ENCODE measurements around the gene RAB11FIP4. TPM values are rescaled to one million over a fixed set of nuclear protein-coding genes. Genes with fewer than 3 reads are reported as not detected.
A peak's percentile ranks its signal among the peaks of the same experiment; 100 is the strongest.

The RAB11FIP4 gene
- total and polyA plus RNA-seq, 9 of the 15 experiments (the other 6 are each of a cell fraction or from before 2014, with no cell fraction given): 0.62 to 16.6 (median 8.9) TPM

DNA sequence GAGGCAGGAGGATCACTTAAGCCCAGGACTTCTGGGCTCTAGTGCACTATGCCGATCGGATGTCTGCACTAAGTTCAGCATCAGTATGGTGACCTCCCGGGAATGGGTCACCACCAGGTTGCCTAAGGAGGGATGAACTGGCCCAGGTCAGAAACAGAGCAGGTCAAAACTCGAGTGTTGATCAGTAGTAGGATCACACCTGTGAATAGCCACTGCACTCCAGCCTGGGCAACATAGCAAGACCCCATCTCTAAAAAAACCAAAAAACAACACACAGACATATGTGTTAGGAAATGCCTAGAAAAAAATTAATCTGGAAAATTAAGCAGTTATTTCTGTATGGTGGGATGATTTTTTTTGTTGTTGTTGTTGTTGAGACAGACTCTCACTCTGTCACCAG lies 127.0 kb downstream of the RAB11FIP4 start:
- Histone ChIP-seq H3K4me2 (ENCODE audit: insufficient read depth, low read length) (no peak overlapping the region), H4K20me1 (replicated peaks; ENCODE audit: control insufficient read depth, insufficient read depth, low read length) (peaks cover 3% of the 10 kb centered on the region), H3K9me1 (ENCODE audit: control insufficient read depth, insufficient read depth, low read length) (no peaks in the 10 kb centered on the region), H3K9ac (ENCODE audit: insufficient read depth in 1 of 2, low read depth in 2 of 2, low read length in 2 of 2) (no peak overlapping the region), H3K4me1 (replicated peaks in 1 of 2; ENCODE audit: control insufficient read depth in 2 of 2, insufficient read depth in 2 of 2, low read length in 2 of 2) (peaks cover 3 to 14% of the 10 kb centered on the region in 2 experiments; a peak in 2 of 5 replicates), H3K4me3 (no peak overlapping the region), H3K27me3 (ENCODE audit: control insufficient read depth in 2 of 2, insufficient read depth in 2 of 2, low read length in 2 of 2) (no peaks in the 10 kb centered on the region), H3K27ac (ENCODE audit: extremely low read depth, low read depth, low read length) (no peak overlapping the region), H3K9me3 (replicated peaks; ENCODE audit: control insufficient read depth, insufficient read depth, low read depth, low read length) (no peaks in the 10 kb centered on the region), H2AFZ (ENCODE audit: low read depth, low read length) (no peak overlapping the region), H3K36me3 (ENCODE audit: control insufficient read depth, insufficient read depth, low read length) (no peaks in the 10 kb centered on the region), H3K79me2 (ENCODE audit: control insufficient read depth, insufficient read depth, low read length) (no peaks in the 10 kb centered on the region)
- TF ChIP-seq ZNF121 (CRISPR knock-in tag; conservative IDR thresholded peaks at IDR 0.05): peak; percentile 69
- TF ChIP-seq PHTF2 (CRISPR knock-in tag; IDR thresholded peaks at IDR 0.05): no peak
- WGBS (ENCODE audit: insufficient coverage, low coverage, missing lambda C conversion rate): 67% methylated on average over 4 of the region's 4 CpGs
- no TSS peak for BruUV-seq (replicated peaks)
- DNase-seq (ENCODE audit: extremely low read depth in 1 of 4, low spot score in 3 of 4) (no peak), ATAC-seq (no peak), FAIRE-seq (no peak)
- intact Hi-C loops (cut with micrococcal nuclease): loop anchor here (5.0 kb wide), 1 partner anchor 501 kb away; no protein-coding TSS in a partner anchor
- in situ Hi-C loops (cut with MboI): no loop called here
- ChIA-PET CTCF (ENCODE audit: low intra/inter-chr PET ratio) (interaction anchor here (0.8 to 3.5 kb wide), 2 partner anchors 81 to 129 kb away, joined by 3 to 29 read pairs; no protein-coding TSS in a partner anchor), POLR2A (interaction anchor here (1.4 kb wide), 1 partner anchor 9 kb away, joined by 6 read pairs; no protein-coding TSS in a partner anchor)

DNA sequence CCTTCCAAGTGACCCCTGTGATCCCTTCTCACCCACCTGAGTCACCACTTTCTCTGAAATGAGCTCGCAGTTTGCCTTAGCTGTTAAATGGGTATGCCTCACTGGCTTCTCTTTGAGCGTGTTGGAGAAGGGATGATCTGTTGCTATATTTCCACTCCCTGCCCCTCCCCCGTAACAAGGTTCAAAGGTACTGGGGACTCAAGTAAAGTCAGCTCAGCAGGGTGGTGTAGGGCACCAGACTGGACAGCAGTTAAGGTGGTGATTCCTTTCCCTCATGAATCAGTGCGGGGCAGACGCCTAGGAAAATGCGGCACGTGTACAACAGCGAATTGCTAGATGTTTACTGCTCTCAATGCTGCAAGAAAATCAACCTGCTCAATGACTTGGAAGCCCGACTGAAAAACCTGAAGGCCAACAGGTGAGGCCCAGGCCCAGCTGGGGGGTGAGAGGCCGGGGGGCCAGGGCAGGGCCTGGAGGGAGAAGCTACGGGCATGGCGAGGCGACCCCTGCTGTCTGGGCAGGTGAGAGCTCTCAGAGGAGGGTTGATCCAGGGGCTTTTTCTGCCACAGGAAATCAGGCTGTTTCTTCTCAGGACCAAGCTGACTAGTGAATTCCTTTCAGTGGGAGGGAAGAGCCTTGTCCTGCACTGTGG lies 130.3 kb downstream of the RAB11FIP4 start:
- Histone ChIP-seq H3K9ac (ENCODE audit: insufficient read depth in 1 of 2, low read depth in 2 of 2, low read length in 2 of 2) (no peak overlapping the region), H3K4me1 (replicated peaks in 1 of 2; ENCODE audit: control insufficient read depth in 2 of 2, insufficient read depth in 2 of 2, low read length in 2 of 2) (peaks cover 3 to 19% of the 10 kb centered on the region in 2 experiments; a peak in 2 of 5 replicates), H3K27ac (ENCODE audit: extremely low read depth, low read depth, low read length) (no peak overlapping the region), H3K4me2 (ENCODE audit: insufficient read depth, low read length) (no peak overlapping the region), H3K27me3 (ENCODE audit: control insufficient read depth in 2 of 2, insufficient read depth in 2 of 2, low read length in 2 of 2) (no peaks in the 10 kb centered on the region), H3K9me1 (ENCODE audit: control insufficient read depth, insufficient read depth, low read length) (no peaks in the 10 kb centered on the region), H3K4me3 (no peak overlapping the region), H3K36me3 (ENCODE audit: control insufficient read depth, insufficient read depth, low read length) (0 out of 3 replicates have a peak, but pooled peaks cover 5% of the 10 kb centered on the region), H2AFZ (ENCODE audit: low read depth, low read length) (no peak overlapping the region), H3K9me3 (replicated peaks; ENCODE audit: control insufficient read depth, insufficient read depth, low read depth, low read length) (no peaks in the 10 kb centered on the region), H4K20me1 (replicated peaks; ENCODE audit: control insufficient read depth, insufficient read depth, low read length) (peaks cover 14% of the 10 kb centered on the region), H3K79me2 (ENCODE audit: control insufficient read depth, insufficient read depth, low read length) (no peaks in the 10 kb centered on the region)
- DNase-seq (ENCODE audit: extremely low read depth in 1 of 4, low spot score in 3 of 4) (no peak), FAIRE-seq (no peak), ATAC-seq (no peak)
- intact Hi-C loops (cut with micrococcal nuclease): no loop called here
- CTCF ChIA-PET (ENCODE audit: low intra/inter-chr PET ratio): interaction anchor here (1.1 kb wide), 1 partner anchor 85 kb away, joined by 4 read pairs; no protein-coding TSS in a partner anchor
- WGBS (ENCODE audit: insufficient coverage, low coverage, missing lambda C conversion rate): 63% methylated on average over 12 of the region's 13 CpGs
- in situ Hi-C loops (cut with MboI): no loop called here
- POLR2A ChIA-PET: interaction anchor here (0.6 to 1.7 kb wide), 4 partner anchors 10 to 89 kb away, joined by 3 to 5 read pairs (median 4); no protein-coding TSS in a partner anchor
- no TSS peak for BruUV-seq (replicated peaks)
- no peak for TF ChIP-seq FOXA3 (CRISPR knock-in tag; conservative IDR thresholded peaks at IDR 0.05 in 1 of 2, IDR thresholded peaks at IDR 0.05 in 1 of 2)
- no peak for TF ChIP-seq ZNF165 (CRISPR knock-in tag; IDR thresholded peaks at IDR 0.05; ENCODE audit: borderline replicate concordance)
- TF ChIP-seq, protein P1, sequence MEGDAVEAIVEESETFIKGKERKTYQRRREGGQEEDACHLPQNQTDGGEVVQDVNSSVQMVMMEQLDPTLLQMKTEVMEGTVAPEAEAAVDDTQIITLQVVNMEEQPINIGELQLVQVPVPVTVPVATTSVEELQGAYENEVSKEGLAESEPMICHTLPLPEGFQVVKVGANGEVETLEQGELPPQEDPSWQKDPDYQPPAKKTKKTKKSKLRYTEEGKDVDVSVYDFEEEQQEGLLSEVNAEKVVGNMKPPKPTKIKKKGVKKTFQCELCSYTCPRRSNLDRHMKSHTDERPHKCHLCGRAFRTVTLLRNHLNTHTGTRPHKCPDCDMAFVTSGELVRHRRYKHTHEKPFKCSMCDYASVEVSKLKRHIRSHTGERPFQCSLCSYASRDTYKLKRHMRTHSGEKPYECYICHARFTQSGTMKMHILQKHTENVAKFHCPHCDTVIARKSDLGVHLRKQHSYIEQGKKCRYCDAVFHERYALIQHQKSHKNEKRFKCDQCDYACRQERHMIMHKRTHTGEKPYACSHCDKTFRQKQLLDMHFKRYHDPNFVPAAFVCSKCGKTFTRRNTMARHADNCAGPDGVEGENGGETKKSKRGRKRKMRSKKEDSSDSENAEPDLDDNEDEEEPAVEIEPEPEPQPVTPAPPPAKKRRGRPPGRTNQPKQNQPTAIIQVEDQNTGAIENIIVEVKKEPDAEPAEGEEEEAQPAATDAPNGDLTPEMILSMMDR (IDR thresholded peaks at IDR 0.05 in 2 of 3, conservative IDR thresholded peaks at IDR 0.05 in 1 of 3; ENCODE audit: insufficient read depth in 2 of 3, low read depth in 1 of 3, low read length in 3 of 3): peak; percentile 16 to 20 (median 18); a peak in 1 of 6 replicates
- no peak for TF ChIP-seq MTA3 (IDR thresholded peaks at IDR 0.05; ENCODE audit: borderline replicate concordance)

All from K562 (cell line).